H1 (cell line): ENCODE data around the gene PLCB1. TPM values are rescaled to one million over a fixed set of nuclear protein-coding genes. Genes with fewer than 3 reads are reported as not detected.

ENCODE experiments used
- E2F6 ChIP-seq: IDR thresholded peaks from 2 replicates; pipeline ENCODE4 v1.6.1; 2012; ENCODE audit warnings: inconsistent platforms
- YY1 ChIP-seq: IDR thresholded peaks from 2 replicates; pipeline ENCODE4 v1.6.1; 2011; ENCODE audit warnings: low read depth, mild to moderate bottlenecking, low read length
- polyA plus RNA-seq, 7 experiments: library from polyadenylated mRNA; depleted of rRNA in 3 of 7; stranded (reverse) in 5 of 7; unstranded in 2 of 7; fragments of >200 nt in 5 of 7; fragments of 200-250 nt in 2 of 7; gene quantifications; 1 replicate in 5 of 7; 2 replicates in 1 of 7; 4 replicates in 1 of 7; pipeline versions ENCODE4 v1.2.1 to v1.2.3, GENCODE V29; 2011 to 2013; ENCODE audit warnings: missing spikeins in 2 of 7, mixed read lengths in 2 of 7
- total RNA-seq: library from RNA; stranded (reverse); fragmentation: NEBNext Ultra II Directional; extraction: Animal tissue kit (Norgen Biotek cat#: 25700); gene quantifications from 2 replicates; pipeline ENCODE4 v1.2.1, GENCODE V29; 2021

PLCB1 gene
- total and polyA plus RNA-seq, 2 of the 8 experiments (the other 6 are each of a cell fraction or from before 2014, with no cell fraction given), result 2.6 to 9.1 TPM

DNA sequence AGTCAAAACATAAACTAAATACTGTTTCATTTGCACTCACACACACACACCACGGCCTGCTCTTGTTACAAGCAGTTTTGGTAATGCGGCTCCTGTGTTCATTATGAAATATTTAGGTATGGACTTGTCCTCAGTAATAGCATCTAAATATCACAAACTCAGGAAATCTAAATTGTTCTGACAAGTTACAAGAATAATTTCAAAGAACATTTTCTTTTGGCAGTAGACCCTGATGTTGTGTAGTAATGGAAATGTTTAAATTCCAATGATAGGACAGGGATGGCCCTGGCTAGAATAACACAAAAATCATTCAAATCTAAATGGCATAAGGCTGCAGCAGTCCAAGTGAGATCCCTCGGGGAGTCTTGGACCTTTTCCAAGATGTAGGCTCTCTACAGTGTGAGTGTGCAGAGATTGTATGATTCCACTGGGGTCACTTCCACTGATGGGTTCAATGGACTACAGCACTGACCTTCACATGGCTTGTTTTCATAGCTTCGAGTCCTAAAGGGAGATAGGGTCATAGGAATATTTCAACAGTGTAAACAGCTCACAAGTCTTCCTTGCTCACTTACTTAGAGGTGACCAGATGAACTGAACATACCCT lies 726.2 kb downstream of the PLCB1 start (continued):
- TF ChIP-seq E2F6, result no peak
- TF ChIP-seq YY1, result no peak
